K562 (cell line): ENCODE measurements around the gene IGF2R. TPM values are rescaled to one million over a fixed set of nuclear protein-coding genes. Genes with fewer than 3 reads are reported as not detected.
A peak's percentile ranks its signal among the peaks of the same experiment; 100 is the strongest.

Experiments used
- ATAC-seq: fragments of 200-7000 bp; cut with Tn5 transposase; 3 replicates; pipeline ENCODE4 v1.9.1; 2020; ENCODE audit warnings: moderate library complexity
- BruUV-seq: library from RNA; stranded (reverse); fragments of 400-500 nt; replicated peaks from 2 replicates; lab custom pipeline; 2021; lab: Mats Ljungman, UMichigan
- CTCF ChIA-PET: fragments of 300-600 bp; formaldehyde crosslinking; extraction: SDS; loops from one replicate; lab custom pipeline; 2021; ENCODE audit warnings: low intra/inter-chr PET ratio; lab: Yijun Ruan, JAX
- POLR2A ChIA-PET: fragments of 300-600, 350-650 bp; sonication (Branson Sonifier 250); formaldehyde crosslinking; extraction: SDS; loops from one replicate; lab custom pipeline; 2021; ENCODE audit warnings: antibody characterized with exemption, inconsistent platforms; lab: Yijun Ruan, JAX
- DNase-seq, 4 experiments: peaks; one replicate each; pipeline versions ENCODE4 v3.0.0 to v3.0.0-alpha.2; 2011 to 2018; ENCODE audit warnings: low spot score in 3 of 4, mixed read lengths in 3 of 4; ENCODE audit errors: extremely low read depth in 1 of 4
- FAIRE-seq: peaks from 2 replicates; lab custom pipeline; 2011; peaks lifted over from hg19 to GRCh38; lab: Jason Lieb, UNC
- H2AFZ ChIP-seq: 2 replicates; pipeline ENCODE4 v1.6.0; 2011; ENCODE audit warnings: low read depth, low read length, control low read depth, inconsistent platforms
- H3K27ac ChIP-seq: fragments of 200-600 bp; 3 replicates; pipeline ENCODE4 v1.8.0; 2011; ENCODE audit warnings: low read depth, mild to moderate bottlenecking, control low read depth, inconsistent platforms, low read length, moderate library complexity, mixed read lengths; ENCODE audit errors: extremely low read depth
- H3K27me3 ChIP-seq, 2 experiments: fragments of 300-600 bp in 1 of 2; 2 replicates in 1 of 2; 3 replicates in 1 of 2; pipeline versions ENCODE4 v1.6.0 to v1.8.0; 2011; ENCODE audit warnings: inconsistent platforms in 2 of 2, low read length in 2 of 2, mild to moderate bottlenecking in 1 of 2, mixed read lengths in 1 of 2, moderate library complexity in 1 of 2; ENCODE audit not compliant: control insufficient read depth in 2 of 2, insufficient read depth in 2 of 2
- H3K36me3 ChIP-seq: fragments of 300-600 bp; 3 replicates; pipeline ENCODE4 v1.8.0; 2011; ENCODE audit warnings: mild to moderate bottlenecking, low read length, inconsistent platforms; ENCODE audit not compliant: control insufficient read depth, insufficient read depth
- H3K4me1 ChIP-seq, 2 experiments: fragments of 200-600 bp in 1 of 2; replicated peaks in 1 of 2; 2 replicates in 1 of 2; 3 replicates in 1 of 2; pipeline versions ENCODE4 v1.5.1 to v1.8.0; 2011; ENCODE audit warnings: inconsistent platforms in 2 of 2, low read length in 2 of 2, mild to moderate bottlenecking in 1 of 2, mixed read lengths in 1 of 2, moderate library complexity in 1 of 2; ENCODE audit not compliant: control insufficient read depth in 2 of 2, insufficient read depth in 2 of 2
- H3K4me2 ChIP-seq: 2 replicates; pipeline ENCODE4 v1.6.1; 2011; ENCODE audit warnings: low read length, control low read depth, inconsistent platforms, mixed read lengths; ENCODE audit not compliant: insufficient read depth
- H3K4me3 ChIP-seq: fragments of 200-600 bp; sonication (generic), shearing (Covaris generic); 2 replicates; pipeline ENCODE4 v1.5.1; 2016; ENCODE audit warnings: control low read depth, inconsistent platforms
- H3K79me2 ChIP-seq: fragments of 200-600 bp; 3 replicates; pipeline ENCODE4 v1.8.0; 2011; ENCODE audit warnings: low read length, inconsistent platforms; ENCODE audit not compliant: control insufficient read depth, insufficient read depth
- H3K9ac ChIP-seq, 2 experiments: 2 replicates each; pipeline versions ENCODE4 v1.6.0 to v1.6.1; 2011; ENCODE audit warnings: low read depth in 2 of 2, low read length in 2 of 2, control low read depth in 1 of 2, inconsistent platforms in 1 of 2, mild to moderate bottlenecking in 1 of 2, mixed read lengths in 1 of 2; ENCODE audit not compliant: insufficient read depth in 1 of 2
- H3K9me1 ChIP-seq: one replicate; pipeline ENCODE4 v1.6.0; 2011; ENCODE audit warnings: inconsistent platforms, mild to moderate bottlenecking, low read length, moderate library complexity; ENCODE audit not compliant: control insufficient read depth, insufficient read depth
- H3K9me3 ChIP-seq: replicated peaks from 2 replicates; pipeline ENCODE4 v1.5.1; 2011; ENCODE audit warnings: low read depth, low read length, inconsistent platforms; ENCODE audit not compliant: control insufficient read depth, insufficient read depth
- H4K20me1 ChIP-seq: replicated peaks from 2 replicates; pipeline ENCODE4 v1.6.1; 2011; ENCODE audit warnings: low read length, inconsistent platforms, mixed read lengths; ENCODE audit not compliant: control insufficient read depth, insufficient read depth
- BDP1 ChIP-seq: IDR thresholded peaks from 3 replicates; pipeline ENCODE4 v1.6.1; 2011; ENCODE audit not compliant: insufficient read length, insufficient read depth
- CBFA2T3 ChIP-seq: fragments of 450-650 bp; IDR thresholded peaks from 2 replicates; pipeline ENCODE4 v1.6.1; 2017
- EWSR1 ChIP-seq: fragments of 450-650 bp; IDR thresholded peaks from 2 replicates; pipeline ENCODE4 v1.6.1; 2018; ENCODE audit warnings: borderline replicate concordance, mild to moderate bottlenecking, low read depth, moderate library complexity; ENCODE audit not compliant: partially characterized antibody
- FUS ChIP-seq: fragments of 200-400 bp; formaldehyde crosslinking; optimal IDR thresholded peaks from 2 replicates; pipeline ENCODE3; 2017; ENCODE audit warnings: low read depth, low read length
- IRF2 ChIP-seq: sonication (generic); formaldehyde crosslinking; IDR thresholded peaks from 2 replicates; pipeline ENCODE4 v1.8.1; 2022; ENCODE audit warnings: mild to moderate bottlenecking, missing genetic modification reagents
- NEUROD1 ChIP-seq: fragments of 150-350 bp; IDR thresholded peaks from 2 replicates; pipeline ENCODE4 v1.6.1; 2014; ENCODE audit warnings: borderline replicate concordance, low read length, low read depth; ENCODE audit not compliant: partially characterized antibody
- PTRF ChIP-seq: fragments of 450-650 bp; IDR thresholded peaks from 2 replicates; pipeline ENCODE4 v1.6.1; 2016; ENCODE audit warnings: mild to moderate bottlenecking, missing genetic modification characterization, missing compliant biosample characterization
- RBFOX2 ChIP-seq: fragments of 200-400 bp; formaldehyde crosslinking; IDR thresholded peaks from 2 replicates; pipeline ENCODE4 v1.6.1; 2017; ENCODE audit warnings: low read depth, mild to moderate bottlenecking, low read length, moderate library complexity
- SLC30A9 ChIP-seq: fragments of 250-450 bp; sonication (Bioruptor Pico); IDR thresholded peaks from 2 replicates; pipeline ENCODE4 v1.8.0; 2022; ENCODE audit warnings: mild to moderate bottlenecking, moderate library complexity
- ZKSCAN8 ChIP-seq: fragments of 200-800 bp; sonication (Bioruptor generic); IDR thresholded peaks from 2 replicates; pipeline ENCODE4 v1.6.1; 2016; ENCODE audit warnings: missing genetic modification characterization, missing compliant biosample characterization
- ZNF175 ChIP-seq: fragments of 200-800 bp; sonication (Bioruptor generic); IDR thresholded peaks from 2 replicates; pipeline ENCODE4 v1.6.1; 2016; ENCODE audit warnings: low read depth, mild to moderate bottlenecking, missing genetic modification characterization, missing compliant biosample characterization
- ZNF57 ChIP-seq: fragments of 450-650 bp; formaldehyde crosslinking; IDR thresholded peaks from 2 replicates; pipeline ENCODE4 v1.4.0; 2020; ENCODE audit warnings: mild to moderate bottlenecking, moderate library complexity
- ZNF717 ChIP-seq: fragments of 250-450 bp; sonication (Bioruptor Pico); IDR thresholded peaks from 2 replicates; pipeline ENCODE4 v1.5.0; 2021
- WGBS: fragments of 100-300 bp; shearing (Covaris generic); methylation state at CpG from one replicate; pipeline ENCODE4 v1.1.6; 2016; ENCODE audit warnings: low coverage, mixed read lengths; ENCODE audit not compliant: insufficient coverage; ENCODE audit errors: missing lambda C conversion rate; 5-methylcytosine and 5-hydroxymethylcytosine counted together
- in situ Hi-C: fragments of 300-500 bp; cut with MboI; formaldehyde crosslinking; loops from 4 replicates; pipeline ENCODE4 v1.15.0; 2018; ENCODE audit warnings: inconsistent platforms, mixed read lengths
- intact Hi-C: fragments of 100-400 bp; cut with micrococcal nuclease; formaldehyde crosslinking; loops from 2 replicates; pipeline ENCODE4 v1.14.2; 2022
- polyA plus RNA-seq, 8 experiments: library from polyadenylated mRNA; depleted of rRNA in 4 of 8; stranded (reverse) in 5 of 8; unstranded in 3 of 8; fragments of >200 nt; fragmentation: Nextera tagmentation in 2 of 8; fragmentation: Illumina TruSeq in 1 of 8; extraction: Ambion mirVana in 2 of 8; extraction: Trizol in 1 of 8; gene quantifications; 2 replicates each; pipeline versions ENCODE4 v1.2.1 to v1.2.3, GENCODE V29; 2011 to 2014; ENCODE audit warnings: inconsistent platforms in 1 of 8, missing spikeins in 1 of 8
- total RNA-seq, 7 experiments: library from RNA; depleted of rRNA in 6 of 7; stranded (reverse); fragments of >200 nt in 6 of 7; fragmentation: Illumina TruSeq in 2 of 7; extraction: Trizol in 2 of 7; gene quantifications; 2 replicates each; pipeline versions ENCODE4 v1.2.1 to v1.2.3, GENCODE V29; 2011 to 2021; ENCODE audit warnings: low replicate concordance in 1 of 7
- TF ChIP-seq, protein P1 (sequence below), 2 experiments: IDR thresholded peaks in 1 of 2; conservative IDR thresholded peaks in 1 of 2; 2 replicates each; pipeline ENCODE4 v1.6.1; 2016; ENCODE audit warnings: low read depth in 2 of 2, mild to moderate bottlenecking in 1 of 2, missing compliant biosample characterization in 1 of 2, missing genetic modification characterization in 1 of 2, moderate library complexity in 1 of 2
- TF ChIP-seq, protein P2 (sequence below), 2 experiments: fragments of 450-650 bp in 1 of 2; IDR thresholded peaks; 2 replicates each; pipeline ENCODE4 v1.6.1; 2011 to 2017; ENCODE audit warnings: low read depth in 2 of 2, antibody characterized with exemption in 1 of 2, borderline replicate concordance in 1 of 2, low read length in 1 of 2, mild to moderate bottlenecking in 1 of 2, mixed read lengths in 1 of 2; ENCODE audit not compliant: control insufficient read depth in 1 of 2

Gene IGF2R
- total and polyA plus RNA-seq, 9 of the 15 experiments (the other 6 are each of a cell fraction or from before 2014, with no cell fraction given), result 3.5 to 92.3 (median 34.5) TPM

DNA sequence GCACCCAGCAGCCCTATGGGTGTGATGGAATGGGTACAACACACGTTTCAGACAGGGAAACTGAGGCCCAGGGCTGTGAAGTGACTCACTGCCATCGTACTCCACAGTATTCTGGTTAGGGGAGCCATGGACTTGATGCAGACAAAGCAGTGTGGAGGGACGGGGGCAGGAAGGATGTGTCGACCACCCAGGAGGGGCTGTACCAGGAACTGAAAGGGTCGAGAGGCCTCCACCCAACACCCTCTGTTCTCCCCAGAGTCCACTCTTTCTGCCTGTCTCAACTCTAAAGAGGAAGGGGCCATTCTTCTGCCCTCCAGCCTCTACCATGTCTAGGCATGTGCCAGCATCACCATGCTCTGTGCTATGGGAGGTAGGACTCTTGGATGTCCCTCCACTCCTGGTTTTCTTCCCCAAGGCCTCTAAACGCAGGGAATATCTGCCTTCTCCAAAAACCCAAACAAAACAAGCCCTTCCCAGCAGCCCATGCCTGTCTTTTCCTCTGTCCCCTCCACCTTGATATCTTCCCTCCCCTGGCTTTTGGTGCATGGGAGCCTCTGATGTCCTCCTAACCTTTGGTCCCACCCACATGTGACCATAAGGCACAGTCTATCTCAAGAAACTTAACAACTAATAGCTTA lies 160.1 kb downstream of the IGF2R start:
- DNase-seq (no peak), ATAC-seq (no peak), FAIRE-seq (peak; percentile 51)
- Histone ChIP-seq H3K4me3 (no peak overlapping the region), H3K9ac (no peak overlapping the region), H3K27ac (no peak overlapping the region), H3K79me2 (no peaks in the 10 kb centered on the region), H3K27me3 (peaks cover 43 to 61% of the 10 kb centered on the region in 2 experiments), H3K4me2 (no peak overlapping the region), H4K20me1 (0 out of 2 replicates have a peak, but pooled peaks cover 4% of the 10 kb centered on the region), H3K9me1 (no peaks in the 10 kb centered on the region), H3K9me3 (no peaks in the 10 kb centered on the region), H3K4me1 (peaks cover 0 to 12% of the 10 kb centered on the region in 2 experiments; a peak in 3 of 5 replicates), H2AFZ (no peak overlapping the region), H3K36me3 (no peaks in the 10 kb centered on the region)
- POLR2A ChIA-PET, result no interaction called here
- CTCF ChIA-PET, result interaction anchor here (0.7 kb wide), 1 partner anchor 10 kb away, joined by 4 read pairs; no protein-coding TSS in a partner anchor
- in situ Hi-C loops, result no loop called here
- no TSS peak for BruUV-seq
- WGBS, result 5% methylated on average over 6 of the region's 6 CpGs
- intact Hi-C loops, result no loop called here
- no peak for TF ChIP-seq IRF2
- TF ChIP-seq EWSR1, result no peak
- TF ChIP-seq CBFA2T3, result no peak
- no peak for TF ChIP-seq ZNF175 (CRISPR knock-in tag)
- TF ChIP-seq RBFOX2, result no peak
- TF ChIP-seq PTRF (tag), result no peak
- no peak for TF ChIP-seq ZNF57 (CRISPR knock-in tag)
- TF ChIP-seq NEUROD1, result no peak
- TF ChIP-seq ZKSCAN8 (CRISPR knock-in tag), result no peak
- TF ChIP-seq, protein P1, sequence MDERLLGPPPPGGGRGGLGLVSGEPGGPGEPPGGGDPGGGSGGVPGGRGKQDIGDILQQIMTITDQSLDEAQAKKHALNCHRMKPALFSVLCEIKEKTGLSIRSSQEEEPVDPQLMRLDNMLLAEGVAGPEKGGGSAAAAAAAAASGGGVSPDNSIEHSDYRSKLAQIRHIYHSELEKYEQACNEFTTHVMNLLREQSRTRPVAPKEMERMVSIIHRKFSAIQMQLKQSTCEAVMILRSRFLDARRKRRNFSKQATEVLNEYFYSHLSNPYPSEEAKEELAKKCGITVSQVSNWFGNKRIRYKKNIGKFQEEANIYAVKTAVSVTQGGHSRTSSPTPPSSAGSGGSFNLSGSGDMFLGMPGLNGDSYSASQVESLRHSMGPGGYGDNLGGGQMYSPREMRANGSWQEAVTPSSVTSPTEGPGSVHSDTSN (CRISPR knock-in tag; IDR thresholded peaks at IDR 0.05; ENCODE audit: low read depth), result no peak
- TF ChIP-seq, protein P1 (tag; conservative IDR thresholded peaks at IDR 0.05; ENCODE audit: low read depth), result no peak
- TF ChIP-seq SLC30A9 (CRISPR knock-in tag), result no peak
- no peak for TF ChIP-seq ZNF717 (CRISPR knock-in tag)
- TF ChIP-seq, protein P2, sequence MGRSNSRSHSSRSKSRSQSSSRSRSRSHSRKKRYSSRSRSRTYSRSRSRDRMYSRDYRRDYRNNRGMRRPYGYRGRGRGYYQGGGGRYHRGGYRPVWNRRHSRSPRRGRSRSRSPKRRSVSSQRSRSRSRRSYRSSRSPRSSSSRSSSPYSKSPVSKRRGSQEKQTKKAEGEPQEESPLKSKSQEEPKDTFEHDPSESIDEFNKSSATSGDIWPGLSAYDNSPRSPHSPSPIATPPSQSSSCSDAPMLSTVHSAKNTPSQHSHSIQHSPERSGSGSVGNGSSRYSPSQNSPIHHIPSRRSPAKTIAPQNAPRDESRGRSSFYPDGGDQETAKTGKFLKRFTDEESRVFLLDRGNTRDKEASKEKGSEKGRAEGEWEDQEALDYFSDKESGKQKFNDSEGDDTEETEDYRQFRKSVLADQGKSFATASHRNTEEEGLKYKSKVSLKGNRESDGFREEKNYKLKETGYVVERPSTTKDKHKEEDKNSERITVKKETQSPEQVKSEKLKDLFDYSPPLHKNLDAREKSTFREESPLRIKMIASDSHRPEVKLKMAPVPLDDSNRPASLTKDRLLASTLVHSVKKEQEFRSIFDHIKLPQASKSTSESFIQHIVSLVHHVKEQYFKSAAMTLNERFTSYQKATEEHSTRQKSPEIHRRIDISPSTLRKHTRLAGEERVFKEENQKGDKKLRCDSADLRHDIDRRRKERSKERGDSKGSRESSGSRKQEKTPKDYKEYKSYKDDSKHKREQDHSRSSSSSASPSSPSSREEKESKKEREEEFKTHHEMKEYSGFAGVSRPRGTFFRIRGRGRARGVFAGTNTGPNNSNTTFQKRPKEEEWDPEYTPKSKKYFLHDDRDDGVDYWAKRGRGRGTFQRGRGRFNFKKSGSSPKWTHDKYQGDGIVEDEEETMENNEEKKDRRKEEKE (IDR thresholded peaks at IDR 0.05; ENCODE audit: borderline replicate concordance in 1 of 2, control insufficient read depth in 1 of 2, low read depth in 2 of 2, low read length in 1 of 2), result no peak
- TF ChIP-seq FUS, result no peak
- no peak for TF ChIP-seq BDP1
